Hematopoietic multipotent progenitor cell treated with erythropoietin and hydrocortisone succinate and interleukin-3 and kit ligand, for 17 days (in vitro differentiated cells): ENCODE data around the gene CREBL2.

Source experiments
- DNase-seq: peaks from one replicate; pipeline ENCODE4 v3.0.0-alpha.2; 2015; ENCODE audit warnings: low spot score

The CREBL2 gene

GRCh38 chr12:12681061-12681765, 69.5 kb downstream of the CREBL2 start:
- DNase-seq = no peak

- DNase-seq = no peak
These were observed 70.6 kb downstream of the CREBL2 start for GRCh38 chr12:12682284-12682683.

GRCh38 chr12:12683136-12683697, 71.5 kb downstream of the CREBL2 start:
- no peak for DNase-seq

- DNase-seq = no peak
These were observed 72.0 kb downstream of the CREBL2 start for GRCh38 chr12:12683725-12684124.

GRCh38 chr12:12684375-12685106, 72.9 kb downstream of the CREBL2 start:
- DNase-seq = no peak

- DNase-seq = no peak
These were observed 73.6 kb downstream of the CREBL2 start for GRCh38 chr12:12685305-12685704.

GRCh38 chr12:12686472-12686871, 74.8 kb downstream of the CREBL2 start:
- no peak for DNase-seq

- DNase-seq = no peak
These were observed 75.2 kb downstream of the CREBL2 start for GRCh38 chr12:12686925-12687324.

GRCh38 chr12:12689647-12690300, 78.1 kb downstream of the CREBL2 start:
- no peak for DNase-seq

GRCh38 chr12:12691549-12691948, 79.9 kb downstream of the CREBL2 start:
- no peak for DNase-seq

- DNase-seq = no peak
These were observed 81.5 kb downstream of the CREBL2 start for GRCh38 chr12:12693111-12693671.
